ENCODE results near the gene PFDN1. TPM values are rescaled to one million over a fixed set of nuclear protein-coding genes. Genes with fewer than 3 reads are reported as not detected.
A peak's percentile ranks its signal among the peaks of the same experiment; 100 is the strongest.

Gene PFDN1
- total RNA-seq, 1 donor from 2014 or later: 63.9 TPM

GRCh38 chr5:140329739-140330481 is 27.0 kb upstream of the PFDN1 start:
- no peak for DNase-seq (ENCODE audit: low read depth)

GRCh38 chr5:140328036-140328764 is 25.3 kb upstream of the PFDN1 start:
- DNase-seq (ENCODE audit: low read depth): no peak

DNA sequence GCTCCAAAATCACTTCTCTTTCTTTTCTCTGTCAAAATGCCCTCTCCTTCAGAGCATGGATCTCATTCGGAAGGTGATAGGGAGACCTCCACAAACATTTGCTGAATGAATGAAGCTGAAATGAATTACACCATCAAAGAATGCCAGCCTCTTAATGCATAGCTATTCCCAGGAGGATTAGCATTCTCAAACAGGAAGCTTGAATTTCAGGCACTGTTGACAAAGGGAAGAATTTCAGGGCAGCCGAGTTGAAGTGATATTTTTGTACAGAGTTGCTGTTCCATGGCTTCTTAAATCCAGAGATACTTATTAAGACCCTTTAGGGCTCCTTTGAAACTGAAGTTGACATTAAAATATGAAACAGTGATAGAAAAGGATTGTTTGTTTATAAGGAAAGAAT is 24.7 kb upstream of the PFDN1 start:
- DNase-seq (ENCODE audit: low read depth): no peak

- DNase-seq (ENCODE audit: low read depth): no peak
These were observed 22.6 kb upstream of the PFDN1 start for GRCh38 chr5:140325486-140325885.

DNA sequence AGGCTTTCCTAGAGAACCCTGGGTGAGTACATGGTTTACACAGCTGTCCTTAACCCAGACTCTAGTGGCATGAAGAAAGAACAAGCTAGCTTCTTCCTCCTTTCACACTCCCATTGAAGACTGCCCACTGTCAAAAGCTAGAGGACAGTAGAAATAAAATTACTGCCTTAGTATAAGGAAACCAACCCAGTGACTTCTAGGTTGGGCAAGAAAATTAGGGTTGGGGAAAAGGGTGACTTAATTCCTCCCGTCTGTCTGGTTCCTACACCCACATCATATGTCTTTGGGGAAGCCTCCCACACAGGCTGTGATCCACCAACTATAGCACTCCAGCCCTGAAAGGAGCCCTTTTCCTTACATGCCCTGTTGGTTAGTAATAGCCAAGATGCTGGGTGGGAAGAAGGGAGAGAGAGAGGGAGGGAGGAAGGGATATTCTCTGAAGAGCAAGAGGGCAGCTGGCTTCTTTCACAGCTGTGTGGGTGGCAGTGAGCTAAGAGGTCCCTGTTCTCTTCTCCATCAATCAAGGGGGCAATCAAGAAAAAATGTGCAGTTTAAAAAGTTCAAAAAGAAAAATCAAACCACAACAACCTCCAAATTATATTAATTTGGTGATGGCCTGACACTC is 21.8 kb upstream of the PFDN1 start:
- no peak for DNase-seq (ENCODE audit: low read depth)

DNA sequence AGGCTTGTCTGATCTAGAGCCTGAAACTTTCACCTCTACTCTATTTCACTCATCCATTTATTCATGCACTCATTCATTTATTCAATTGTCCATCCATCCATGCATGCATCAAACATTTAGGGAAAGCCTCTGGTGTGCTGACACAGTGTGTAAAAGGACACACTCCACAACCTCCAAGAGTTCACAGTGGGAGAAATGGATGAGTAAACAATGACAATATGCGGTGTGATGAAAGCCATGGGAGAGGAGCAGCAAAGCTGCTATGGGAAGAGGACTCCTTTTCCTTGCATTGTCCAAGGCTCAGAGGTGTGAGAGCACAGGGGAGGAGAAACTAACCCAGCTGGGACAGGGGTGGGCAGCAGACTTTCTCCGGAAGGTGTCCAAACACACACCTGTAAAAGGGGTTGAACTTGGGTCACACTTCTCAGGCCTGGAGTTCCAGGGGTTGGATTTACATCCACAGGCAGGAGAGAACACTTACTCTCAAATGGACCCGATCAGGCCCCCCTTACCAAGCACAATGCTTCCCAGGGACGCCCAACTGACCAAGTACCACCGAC is 21.2 kb upstream of the PFDN1 start:
- no peak for DNase-seq (ENCODE audit: low read depth)

DNA sequence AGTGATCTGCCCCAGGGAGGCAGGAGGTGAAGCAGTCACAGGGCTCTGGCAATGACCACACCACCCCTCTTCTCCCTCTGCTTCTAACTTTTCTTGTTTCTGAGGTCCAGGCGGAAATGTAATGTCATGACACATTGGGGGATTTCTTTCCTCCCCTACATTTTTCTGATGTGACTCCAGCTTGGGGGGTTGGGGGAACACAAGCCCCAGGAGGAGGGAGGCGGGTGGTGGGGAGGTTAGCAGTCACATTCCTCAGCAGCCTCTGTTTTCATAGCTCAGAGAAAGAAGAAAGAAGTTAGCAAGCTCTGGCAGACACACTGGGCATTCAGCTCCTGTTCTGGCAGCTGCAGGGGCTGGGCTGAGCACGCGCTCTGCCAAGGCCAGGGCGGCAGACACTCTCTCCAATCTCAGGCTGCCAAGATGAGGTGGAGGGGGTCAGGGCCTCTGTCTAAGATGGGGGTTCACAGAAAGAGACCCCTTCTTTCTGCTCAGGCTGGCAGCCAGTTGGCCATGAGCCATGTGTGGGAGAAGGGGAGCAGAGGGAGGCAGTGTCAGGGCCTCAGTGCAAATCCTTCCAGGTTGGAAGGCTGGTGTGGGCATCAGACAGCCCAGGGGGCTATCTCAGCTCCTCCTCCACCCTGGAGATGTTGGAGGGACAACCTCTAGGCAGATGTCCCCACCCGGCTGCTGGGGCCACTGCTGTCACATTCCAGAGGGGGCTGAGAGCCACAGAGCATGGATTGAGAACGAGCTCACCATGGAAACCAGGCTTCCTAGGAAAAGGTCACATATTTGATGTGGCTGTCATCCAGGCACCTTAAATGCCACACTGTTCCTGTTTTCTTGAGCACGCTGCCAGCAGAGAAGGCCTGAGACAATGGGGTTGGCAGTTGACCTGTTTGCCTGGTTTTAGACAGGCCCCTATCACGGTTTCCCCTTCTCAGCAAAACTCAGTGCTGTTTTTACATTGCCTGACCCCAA is 20.1 kb upstream of the PFDN1 start:
- DNase-seq (ENCODE audit: low read depth): peak; percentile 82

DNA sequence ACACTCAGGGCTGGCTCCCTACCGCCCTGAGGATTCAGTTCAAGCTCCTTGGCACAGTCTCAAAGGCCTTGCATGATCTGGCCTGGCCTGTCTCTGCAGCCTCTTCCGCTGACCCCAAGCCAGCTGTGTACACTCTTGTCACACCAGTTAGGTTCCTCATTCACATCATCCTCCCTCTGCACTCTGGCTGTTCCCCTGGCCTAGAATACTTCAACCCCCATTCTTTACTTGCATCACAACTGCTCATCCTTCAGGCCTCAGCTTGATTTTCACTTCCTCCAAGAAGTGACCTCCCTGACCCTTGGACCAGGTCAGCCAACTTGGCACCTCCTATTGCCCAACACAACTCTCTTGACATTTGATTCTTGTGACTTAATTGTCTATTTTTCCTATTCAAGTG is 18.9 kb upstream of the PFDN1 start:
- DNase-seq (ENCODE audit: low read depth): no peak

DNA sequence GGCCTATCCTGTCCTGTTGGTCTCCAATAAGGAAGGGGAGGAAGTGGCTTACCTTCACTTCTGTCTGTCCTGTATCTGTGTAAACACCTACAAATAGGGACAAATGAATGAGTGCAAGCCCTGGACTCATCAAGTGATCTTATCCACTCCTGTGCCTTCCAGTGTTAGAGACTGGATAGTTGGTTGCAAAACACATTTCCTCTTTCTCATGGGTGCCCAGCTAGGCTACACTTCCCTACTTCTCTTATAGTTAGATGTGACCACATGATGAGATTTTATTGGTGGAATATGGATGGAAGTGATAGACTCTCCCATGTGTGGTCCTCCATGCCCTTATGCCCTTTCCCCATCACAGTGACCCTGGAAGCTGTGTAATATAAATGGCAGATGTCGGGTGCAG is 16.9 kb upstream of the PFDN1 start:
- DNase-seq (ENCODE audit: low read depth): no peak

GRCh38 chr5:140318792-140319191 is 15.9 kb upstream of the PFDN1 start:
- DNase-seq (ENCODE audit: low read depth): no peak

DNA sequence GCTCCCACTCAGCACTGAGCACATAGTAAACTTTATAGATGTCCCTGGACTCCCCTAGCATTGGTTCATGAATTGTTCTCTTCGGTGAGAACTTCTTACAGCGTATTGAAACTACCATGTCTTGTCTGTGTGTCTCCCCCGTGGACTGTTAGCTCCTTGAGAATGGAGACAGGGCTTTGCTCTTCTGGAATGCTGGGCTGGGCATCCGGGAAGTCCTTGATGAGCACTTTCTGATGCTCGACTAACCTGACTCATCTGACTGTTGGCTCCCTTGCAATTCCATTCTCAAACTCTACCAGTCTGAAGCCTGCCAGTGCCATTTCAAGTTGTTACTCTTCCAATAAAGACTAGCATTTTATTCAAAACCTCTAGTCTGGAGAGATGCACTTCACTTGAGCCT is 15.0 kb upstream of the PFDN1 start:
- no peak for DNase-seq (ENCODE audit: low read depth)

DNA sequence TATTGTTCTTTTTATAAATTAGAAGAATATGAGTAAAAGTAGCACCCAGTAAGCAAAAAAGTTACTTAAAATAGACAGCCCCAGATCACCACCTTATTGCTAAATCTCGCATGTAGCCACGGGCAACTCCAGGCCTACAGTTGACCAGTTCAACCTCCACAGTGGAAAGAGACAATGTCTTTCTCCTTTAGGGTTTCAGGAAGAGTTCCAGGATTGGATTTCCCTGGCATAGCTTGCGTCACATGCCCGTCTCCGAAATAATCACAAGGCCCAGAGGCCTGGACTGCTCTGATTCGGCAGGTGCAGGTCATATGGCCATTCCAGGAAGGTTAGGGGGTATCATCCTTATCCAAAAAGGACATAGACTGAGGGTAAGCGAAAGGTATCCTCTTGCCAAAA is 9.9 kb upstream of the PFDN1 start:
- DNase-seq (ENCODE audit: low read depth): no peak

DNA sequence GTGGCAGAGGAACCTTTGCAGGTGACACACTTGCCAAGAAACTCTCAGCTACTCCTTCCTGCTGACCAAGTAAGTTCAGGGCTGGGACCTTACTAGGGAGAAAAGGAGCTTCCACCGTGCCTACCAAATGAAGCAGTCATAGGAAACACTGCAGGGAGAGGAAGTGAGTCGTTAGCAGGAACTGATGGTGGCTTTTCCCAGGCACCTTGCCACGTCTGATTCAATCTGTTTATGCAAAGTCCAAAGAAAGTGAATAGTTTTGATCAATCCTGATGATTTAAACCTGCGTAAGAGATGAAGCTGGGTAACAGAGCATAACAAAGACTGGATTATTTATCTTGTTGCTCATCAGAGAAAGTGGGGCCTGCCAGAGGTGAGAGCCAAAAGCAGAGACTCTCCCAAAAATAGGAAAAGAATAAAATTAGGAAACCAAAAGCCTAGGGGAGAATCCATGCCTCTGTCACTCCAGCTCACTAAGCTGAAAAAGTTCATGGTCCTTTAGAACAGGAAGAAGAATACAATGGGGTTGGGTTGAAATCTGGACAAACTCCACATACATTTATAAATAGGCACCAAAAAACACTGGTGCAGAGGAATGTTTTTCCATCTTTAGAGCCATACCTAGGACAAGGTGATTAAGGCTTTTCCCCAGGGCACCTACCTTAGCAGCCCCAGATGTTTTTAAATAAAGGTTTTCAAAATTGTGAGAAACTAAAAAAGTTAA is 9.3 kb upstream of the PFDN1 start:
- DNase-seq (ENCODE audit: low read depth): no peak

- peak; percentile 59 for DNase-seq (ENCODE audit: low read depth)
These were observed 8.1 kb upstream of the PFDN1 start for GRCh38 chr5:140311011-140311467.

DNA sequence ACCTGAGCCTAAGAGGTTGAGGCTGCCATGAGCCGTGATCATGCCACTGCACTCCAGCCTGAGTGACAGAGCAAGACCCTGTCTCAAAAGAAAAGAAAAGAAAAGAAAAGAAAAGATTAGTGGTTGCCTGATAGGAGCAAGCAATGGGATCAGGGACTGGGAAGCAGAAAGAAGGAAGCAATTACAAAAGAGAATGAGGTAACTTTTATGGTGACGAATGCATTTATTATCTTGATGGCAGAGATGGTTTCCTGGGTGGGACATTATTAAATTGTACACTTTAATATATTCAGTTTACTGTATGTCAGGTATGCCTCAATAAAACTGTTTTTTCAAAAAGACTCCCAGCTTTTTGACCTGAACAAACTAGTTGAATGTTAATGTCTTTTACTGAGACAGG is 7.5 kb upstream of the PFDN1 start:
- DNase-seq (ENCODE audit: low read depth): no peak

DNA sequence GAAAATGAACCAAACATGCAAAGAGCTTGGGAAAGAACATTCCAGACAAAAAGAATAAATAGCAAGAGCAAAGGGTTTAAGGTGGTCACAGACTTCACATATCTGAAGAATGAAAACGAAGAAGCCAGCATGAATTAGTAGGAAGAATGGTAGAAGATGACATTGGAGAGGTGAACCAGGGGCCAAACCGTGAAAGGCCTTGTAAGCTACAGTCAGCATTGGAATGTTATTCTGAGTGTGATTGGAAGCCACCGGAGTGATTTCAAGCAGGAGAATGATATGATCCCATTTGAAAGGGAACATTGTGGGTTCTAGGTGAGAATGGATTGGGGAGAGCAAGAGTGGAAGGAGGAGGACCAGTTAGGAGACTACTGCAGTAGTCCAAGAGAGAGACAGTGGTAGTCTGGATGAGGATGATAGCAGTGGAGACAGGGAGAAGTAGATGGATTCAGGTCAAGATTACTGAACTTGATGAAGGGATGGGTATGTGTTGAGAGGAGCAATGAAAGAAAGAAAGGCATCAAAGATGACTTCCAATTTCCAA is 6.9 kb upstream of the PFDN1 start:
- DNase-seq (ENCODE audit: low read depth): no peak

- DNase-seq (ENCODE audit: low read depth): no peak
These were observed 2.6 kb upstream of the PFDN1 start for GRCh38 chr5:140305471-140305870.

- no peak for DNase-seq (ENCODE audit: low read depth)
These were observed 1.1 kb upstream of the PFDN1 start for GRCh38 chr5:140303966-140304365.

DNA sequence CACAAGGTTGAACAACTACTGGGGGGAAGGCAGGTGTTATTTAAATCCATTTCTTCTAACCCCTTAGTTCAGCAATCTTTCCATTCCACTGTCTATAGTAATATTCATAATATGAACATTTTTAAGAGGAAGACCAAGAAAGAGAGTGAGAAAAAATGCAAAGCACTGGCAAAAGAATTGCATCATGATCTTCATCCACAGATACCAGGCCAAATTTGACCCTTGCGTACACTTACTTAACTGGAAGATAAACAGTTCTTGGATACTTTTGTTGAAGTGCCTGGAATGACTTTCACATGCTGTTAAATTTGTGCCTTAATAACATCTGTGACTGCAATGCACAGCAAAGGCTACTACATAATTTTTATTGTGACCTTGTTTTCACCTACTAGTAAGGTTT is 1.8 kb downstream of the PFDN1 start:
- no peak for DNase-seq (ENCODE audit: low read depth)

- DNase-seq (ENCODE audit: low read depth): no peak
These were observed 3.8 kb downstream of the PFDN1 start for GRCh38 chr5:140299056-140299455.

All from myocyte (in vitro differentiated cells).